ENCODE data around the gene PLVAP. TPM values are rescaled to one million over a fixed set of nuclear protein-coding genes. Genes with fewer than 3 reads are reported as not detected.

The PLVAP gene
- total and polyA plus RNA-seq, 9 of the 15 experiments (the other 6 are each of a cell fraction or from before 2014, with no cell fraction given), result 0.09 to 0.84 (median 0.51) TPM; not detected in 4

DNA sequence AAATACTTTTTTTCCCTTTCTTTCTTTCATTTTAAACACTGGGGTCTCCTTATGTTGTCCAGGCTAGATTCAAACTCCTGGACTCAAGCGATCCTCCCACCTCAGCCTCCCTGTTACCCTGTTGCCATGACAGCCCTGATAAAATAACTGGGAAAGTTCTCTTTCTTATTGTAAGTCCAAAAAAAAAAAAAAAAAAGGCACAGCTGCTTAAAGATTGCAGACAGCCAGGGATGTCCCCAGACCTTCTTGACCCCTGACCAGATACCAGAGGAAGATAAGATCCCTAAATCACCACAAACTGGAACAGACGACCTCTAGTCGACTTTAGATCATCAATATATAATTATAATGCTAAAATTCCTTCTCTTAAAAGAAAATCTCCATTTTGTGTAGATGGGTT lies 41.6 kb upstream of the PLVAP start (continued):
- TF ChIP-seq, protein P1, sequence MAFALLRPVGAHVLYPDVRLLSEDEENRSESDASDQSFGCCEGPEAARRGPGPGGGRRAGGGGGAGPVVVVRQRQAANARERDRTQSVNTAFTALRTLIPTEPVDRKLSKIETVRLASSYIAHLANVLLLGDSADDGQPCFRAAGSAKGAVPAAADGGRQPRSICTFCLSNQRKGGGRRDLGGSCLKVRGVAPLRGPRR (CRISPR knock-in tag; IDR thresholded peaks at IDR 0.05), result no peak
- TF ChIP-seq NCOA1 (IDR thresholded peaks at IDR 0.05; ENCODE audit: low read depth) (no peak), SOX6 (IDR thresholded peaks at IDR 0.05) (no peak), POLR2G (IDR thresholded peaks at IDR 0.05; ENCODE audit: low read depth, low read length) (no peak), ZNF134 (CRISPR knock-in tag; conservative IDR thresholded peaks at IDR 0.05) (no peak), ATF1 (CRISPR knock-in tag; IDR thresholded peaks at IDR 0.05) (no peak), ATF1 (tag; IDR thresholded peaks at IDR 0.05) (no peak), ZSCAN29 (IDR thresholded peaks at IDR 0.05) (no peak), BRCA1 (IDR thresholded peaks at IDR 0.05) (no peak), BRCA1 (CRISPR knock-in tag; IDR thresholded peaks at IDR 0.05) (no peak), ZNF76 (CRISPR knock-in tag; IDR thresholded peaks at IDR 0.05; ENCODE audit: borderline replicate concordance) (no peak), CTBP1 (IDR thresholded peaks at IDR 0.05; ENCODE audit: borderline replicate concordance) (0 out of 2 replicates have a peak, but pooled peaks have one; percentile 9), NR2C1 (IDR thresholded peaks at IDR 0.05) (peak; percentile 47; the same call in 1 of the 2 replicates), NR2C1 (tag; IDR thresholded peaks at IDR 0.05) (peak; percentile 62), ZNF764 (CRISPR knock-in tag; IDR thresholded peaks at IDR 0.05; ENCODE audit: low read depth) (no peak), SAFB2 (IDR thresholded peaks at IDR 0.05; ENCODE audit: borderline replicate concordance, low read depth, low read length, severe bottlenecking) (no peak), FOXK2 (conservative IDR thresholded peaks at IDR 0.05 in 1 of 2, IDR thresholded peaks at IDR 0.05 in 1 of 2; ENCODE audit: low read depth in 2 of 2) (no peak), ZNF699 (CRISPR knock-in tag; IDR thresholded peaks at IDR 0.05; ENCODE audit: insufficient replicate concordance) (no peak), POLR2B (IDR thresholded peaks at IDR 0.05; ENCODE audit: low read depth, partially characterized antibody) (no peak), FOXJ2 (tag; IDR thresholded peaks at IDR 0.05) (peak; percentile 95), TAF9B (IDR thresholded peaks at IDR 0.05; ENCODE audit: partially characterized antibody) (no peak), RFX1 (IDR thresholded peaks at IDR 0.05) (peak; percentile 82), ZNF384 (IDR thresholded peaks at IDR 0.05; ENCODE audit: low read depth, low read length) (peak; percentile 86), CBX3 (IDR thresholded peaks at IDR 0.05; ENCODE audit: borderline replicate concordance in 1 of 2, low read length in 2 of 2) (no peak), TCFL5 (CRISPR knock-in tag; conservative IDR thresholded peaks at IDR 0.05) (no peak), ESRRA (IDR thresholded peaks at IDR 0.05; ENCODE audit: borderline replicate concordance, low read depth) (peak; percentile 58; the same call in 1 of the 2 replicates), ZNF79 (CRISPR knock-in tag; IDR thresholded peaks at IDR 0.05; ENCODE audit: low read depth) (no peak), POLR2H (tag; IDR thresholded peaks at IDR 0.05; ENCODE audit: low read depth) (no peak), GATAD2B (IDR thresholded peaks at IDR 0.05; ENCODE audit: borderline replicate concordance) (no peak), CEBPG (CRISPR knock-in tag; IDR thresholded peaks at IDR 0.05) (no peak), CEBPG (tag; conservative IDR thresholded peaks at IDR 0.05 in 1 of 2, IDR thresholded peaks at IDR 0.05 in 1 of 2) (no peak), SMAD4 (CRISPR knock-in tag; conservative IDR thresholded peaks at IDR 0.05) (0 out of 2 replicates have a peak, but pooled peaks have one; percentile 12)
- TF ChIP-seq, protein P2, sequence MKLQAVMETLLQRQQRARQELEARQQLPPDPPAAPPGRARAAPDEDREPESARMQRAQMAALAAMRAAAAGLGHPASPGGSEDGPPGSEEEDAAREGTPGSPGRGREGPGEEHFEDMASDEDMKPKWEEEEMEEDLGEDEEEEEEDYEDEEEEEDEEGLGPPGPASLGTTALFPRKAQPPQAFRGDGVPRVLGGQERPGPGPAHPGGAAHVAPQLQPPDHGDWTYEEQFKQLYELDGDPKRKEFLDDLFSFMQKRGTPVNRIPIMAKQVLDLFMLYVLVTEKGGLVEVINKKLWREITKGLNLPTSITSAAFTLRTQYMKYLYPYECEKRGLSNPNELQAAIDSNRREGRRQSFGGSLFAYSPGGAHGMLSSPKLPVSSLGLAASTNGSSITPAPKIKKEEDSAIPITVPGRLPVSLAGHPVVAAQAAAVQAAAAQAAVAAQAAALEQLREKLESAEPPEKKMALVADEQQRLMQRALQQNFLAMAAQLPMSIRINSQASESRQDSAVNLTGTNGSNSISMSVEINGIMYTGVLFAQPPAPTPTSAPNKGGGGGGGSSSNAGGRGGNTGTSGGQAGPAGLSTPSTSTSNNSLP (IDR thresholded peaks at IDR 0.05; ENCODE audit: borderline replicate concordance, low read depth, low read length), result no peak

All from K562 (cell line).